ENCODE results near the gene IQSEC2. TPM values are rescaled to one million over a fixed set of nuclear protein-coding genes. Genes with fewer than 3 reads are reported as not detected.

Gene IQSEC2
- total and polyA plus RNA-seq, 2 donors (not counting 1 experiment from before 2014, with no cell fraction given), result 0.58 to 0.94 TPM

GRCh38 chrX:53305219-53305995 lies 24.0 kb upstream of the IQSEC2 start:
- no peak for TF ChIP-seq CTCF (IDR thresholded peaks at IDR 0.05)
- no peak for TF ChIP-seq EZH2 (IDR thresholded peaks at IDR 0.05; ENCODE audit: borderline replicate concordance, insufficient read depth, low read depth, low read length, poor library complexity, severe bottlenecking)
- H3K27me3 ChIP-seq (replicated peaks in 1 of 4; ENCODE audit: control extremely low read depth in 1 of 4, control insufficient read depth in 3 of 4, insufficient read depth in 4 of 4, low read length in 3 of 4), result no peaks in the 10 kb centered on the region
- H3K9ac ChIP-seq (ENCODE audit: low read length), result no peak overlapping the region
- ChIA-PET CTCF (interaction anchor here (1.2 to 1.5 kb wide), 2 partner anchors 12 to 177 kb away, joined by 3 to 5 read pairs; no protein-coding TSS in a partner anchor), POLR2A (no interaction called here)
- no peak overlapping the region for H3K27ac ChIP-seq (ENCODE audit: low read length in 2 of 2)
- H3K4me3 ChIP-seq (ENCODE audit: control extremely low read depth in 1 of 5, extremely low read depth in 1 of 5, insufficient read depth in 1 of 5, low read depth in 2 of 5, low read length in 4 of 5), result no peak overlapping the region
- intact Hi-C loops (cut with micrococcal nuclease), result no loop called here
- Mint-ChIP-seq H3K4me1 (no peaks in the 10 kb centered on the region), H3K27me3 (no peaks in the 10 kb centered on the region), H3K4me3 (no peak overlapping the region), H3K9me3 (ENCODE audit: insufficient read depth) (no peaks in the 10 kb centered on the region), H3K27ac (no peak overlapping the region)
- ATAC-seq (ENCODE audit: low read depth) (no peak), DNase-seq (no peak)
- H3K9me3 ChIP-seq (ENCODE audit: control extremely low read depth in 1 of 3, control insufficient read depth in 2 of 3, insufficient read depth in 1 of 3, low read length in 2 of 3), result no peaks in the 10 kb centered on the region
- H3K36me3 ChIP-seq (replicated peaks in 1 of 2; ENCODE audit: control extremely low read depth in 1 of 2, control insufficient read depth in 1 of 2, extremely low read depth in 1 of 2, insufficient read depth in 2 of 2, low read length in 1 of 2), result no peaks in the 10 kb centered on the region
- H3K4me2 ChIP-seq (replicated peaks; ENCODE audit: low read depth, low read length, poor library complexity, severe bottlenecking), result no peak overlapping the region
- no peaks in the 10 kb centered on the region for H4K20me1 ChIP-seq (ENCODE audit: control insufficient read depth, insufficient read depth, low read length, poor library complexity, severe bottlenecking)
- no peaks in the 10 kb centered on the region for H3K4me1 ChIP-seq (ENCODE audit: control insufficient read depth in 2 of 2, insufficient read depth in 2 of 2, low read length in 2 of 2)
- no peaks in the 10 kb centered on the region for H3K79me2 ChIP-seq (ENCODE audit: control insufficient read depth, insufficient read depth, low read length)
- 100% methylated on average over 2 of the region's 8 CpGs for WGBS (ENCODE audit: insufficient coverage)
- no peak overlapping the region for H2AFZ ChIP-seq (ENCODE audit: insufficient read depth, low read depth, low read length, poor library complexity, severe bottlenecking)

GRCh38 chrX:53303195-53303594 lies 21.8 kb upstream of the IQSEC2 start:
- DNase-seq, result no peak
- Histone ChIP-seq H3K4me3 (ENCODE audit: control extremely low read depth in 1 of 5, extremely low read depth in 1 of 5, insufficient read depth in 1 of 5, low read depth in 2 of 5, low read length in 4 of 5) (no peak overlapping the region), H3K9ac (ENCODE audit: low read length) (no peak overlapping the region), H4K20me1 (ENCODE audit: control insufficient read depth, insufficient read depth, low read length, poor library complexity, severe bottlenecking) (no peaks in the 10 kb centered on the region), H3K27me3 (replicated peaks in 1 of 4; ENCODE audit: control extremely low read depth in 1 of 4, control insufficient read depth in 3 of 4, insufficient read depth in 4 of 4, low read length in 3 of 4) (no peaks in the 10 kb centered on the region), H2AFZ (ENCODE audit: insufficient read depth, low read depth, low read length, poor library complexity, severe bottlenecking) (no peak overlapping the region), H3K79me2 (ENCODE audit: control insufficient read depth, insufficient read depth, low read length) (no peaks in the 10 kb centered on the region), H3K4me1 (ENCODE audit: control insufficient read depth in 2 of 2, insufficient read depth in 2 of 2, low read length in 2 of 2) (no peaks in the 10 kb centered on the region), H3K27ac (ENCODE audit: low read length in 2 of 2) (no peak overlapping the region), H3K4me2 (replicated peaks; ENCODE audit: low read depth, low read length, poor library complexity, severe bottlenecking) (no peak overlapping the region), H3K36me3 (replicated peaks in 1 of 2; ENCODE audit: control extremely low read depth in 1 of 2, control insufficient read depth in 1 of 2, extremely low read depth in 1 of 2, insufficient read depth in 2 of 2, low read length in 1 of 2) (no peaks in the 10 kb centered on the region), H3K9me3 (ENCODE audit: control extremely low read depth in 1 of 3, control insufficient read depth in 2 of 3, insufficient read depth in 1 of 3, low read length in 2 of 3) (no peaks in the 10 kb centered on the region)
- no CpG with 5 or more reads among the region's 5 CpGs for WGBS (ENCODE audit: insufficient coverage)
- no peak for TF ChIP-seq CTCF (IDR thresholded peaks at IDR 0.05)
- TF ChIP-seq EZH2 (IDR thresholded peaks at IDR 0.05; ENCODE audit: borderline replicate concordance, insufficient read depth, low read depth, low read length, poor library complexity, severe bottlenecking), result no peak
- intact Hi-C loops (cut with micrococcal nuclease), result no loop called here
- no peak overlapping the region for H3K4me3 Mint-ChIP-seq
- H3K9me3 Mint-ChIP-seq (ENCODE audit: insufficient read depth), result no peaks in the 10 kb centered on the region
- H3K27me3 Mint-ChIP-seq, result no peaks in the 10 kb centered on the region
- no peak for ATAC-seq (ENCODE audit: low read depth)
- no peak overlapping the region for H3K27ac Mint-ChIP-seq
- H3K4me1 Mint-ChIP-seq, result no peaks in the 10 kb centered on the region
- POLR2A ChIA-PET, result no interaction called here
- CTCF ChIA-PET, result interaction anchor here (1.2 kb wide), 1 partner anchor 9 kb away, joined by 3 read pairs; no protein-coding TSS in a partner anchor
